K562 (cell line): ENCODE results near the gene NPPC. TPM values are rescaled to one million over a fixed set of nuclear protein-coding genes. Genes with fewer than 3 reads are reported as not detected.

Experiments
- ATAC-seq: fragments of 200-7000 bp; cut with Tn5 transposase; 3 replicates; pipeline ENCODE4 v1.9.1; 2020; ENCODE audit warnings: moderate library complexity
- BruUV-seq: library from RNA; stranded (reverse); fragments of 400-500 nt; replicated peaks from 2 replicates; lab custom pipeline; 2021; lab: Mats Ljungman, UMichigan
- CTCF ChIA-PET: fragments of 300-600 bp; formaldehyde crosslinking; extraction: SDS; loops from one replicate; lab custom pipeline; 2021; ENCODE audit warnings: low intra/inter-chr PET ratio; lab: Yijun Ruan, JAX
- POLR2A ChIA-PET: fragments of 300-600, 350-650 bp; sonication (Branson Sonifier 250); formaldehyde crosslinking; extraction: SDS; loops from one replicate; lab custom pipeline; 2021; ENCODE audit warnings: antibody characterized with exemption, inconsistent platforms; lab: Yijun Ruan, JAX
- DNase-seq, 4 experiments: peaks; one replicate each; pipeline versions ENCODE4 v3.0.0 to v3.0.0-alpha.2; 2011 to 2018; ENCODE audit warnings: low spot score in 3 of 4, mixed read lengths in 3 of 4; ENCODE audit errors: extremely low read depth in 1 of 4
- FAIRE-seq: peaks from 2 replicates; lab custom pipeline; 2011; peaks lifted over from hg19 to GRCh38; lab: Jason Lieb, UNC
- H2AFZ ChIP-seq: 2 replicates; pipeline ENCODE4 v1.6.0; 2011; ENCODE audit warnings: low read depth, low read length, control low read depth, inconsistent platforms
- H3K27ac ChIP-seq: fragments of 200-600 bp; 3 replicates; pipeline ENCODE4 v1.8.0; 2011; ENCODE audit warnings: low read depth, mild to moderate bottlenecking, control low read depth, inconsistent platforms, low read length, moderate library complexity, mixed read lengths; ENCODE audit errors: extremely low read depth
- H3K27me3 ChIP-seq, 2 experiments: fragments of 300-600 bp in 1 of 2; 2 replicates in 1 of 2; 3 replicates in 1 of 2; pipeline versions ENCODE4 v1.6.0 to v1.8.0; 2011; ENCODE audit warnings: inconsistent platforms in 2 of 2, low read length in 2 of 2, mild to moderate bottlenecking in 1 of 2, mixed read lengths in 1 of 2, moderate library complexity in 1 of 2; ENCODE audit not compliant: control insufficient read depth in 2 of 2, insufficient read depth in 2 of 2
- H3K36me3 ChIP-seq: fragments of 300-600 bp; 3 replicates; pipeline ENCODE4 v1.8.0; 2011; ENCODE audit warnings: mild to moderate bottlenecking, low read length, inconsistent platforms; ENCODE audit not compliant: control insufficient read depth, insufficient read depth
- H3K4me1 ChIP-seq, 2 experiments: fragments of 200-600 bp in 1 of 2; replicated peaks in 1 of 2; 2 replicates in 1 of 2; 3 replicates in 1 of 2; pipeline versions ENCODE4 v1.5.1 to v1.8.0; 2011; ENCODE audit warnings: inconsistent platforms in 2 of 2, low read length in 2 of 2, mild to moderate bottlenecking in 1 of 2, mixed read lengths in 1 of 2, moderate library complexity in 1 of 2; ENCODE audit not compliant: control insufficient read depth in 2 of 2, insufficient read depth in 2 of 2
- H3K4me2 ChIP-seq: 2 replicates; pipeline ENCODE4 v1.6.1; 2011; ENCODE audit warnings: low read length, control low read depth, inconsistent platforms, mixed read lengths; ENCODE audit not compliant: insufficient read depth
- H3K4me3 ChIP-seq: fragments of 200-600 bp; sonication (generic), shearing (Covaris generic); 2 replicates; pipeline ENCODE4 v1.5.1; 2016; ENCODE audit warnings: control low read depth, inconsistent platforms
- H3K79me2 ChIP-seq: fragments of 200-600 bp; 3 replicates; pipeline ENCODE4 v1.8.0; 2011; ENCODE audit warnings: low read length, inconsistent platforms; ENCODE audit not compliant: control insufficient read depth, insufficient read depth
- H3K9ac ChIP-seq, 2 experiments: 2 replicates each; pipeline versions ENCODE4 v1.6.0 to v1.6.1; 2011; ENCODE audit warnings: low read depth in 2 of 2, low read length in 2 of 2, control low read depth in 1 of 2, inconsistent platforms in 1 of 2, mild to moderate bottlenecking in 1 of 2, mixed read lengths in 1 of 2; ENCODE audit not compliant: insufficient read depth in 1 of 2
- H3K9me1 ChIP-seq: one replicate; pipeline ENCODE4 v1.6.0; 2011; ENCODE audit warnings: inconsistent platforms, mild to moderate bottlenecking, low read length, moderate library complexity; ENCODE audit not compliant: control insufficient read depth, insufficient read depth
- H3K9me3 ChIP-seq: replicated peaks from 2 replicates; pipeline ENCODE4 v1.5.1; 2011; ENCODE audit warnings: low read depth, low read length, inconsistent platforms; ENCODE audit not compliant: control insufficient read depth, insufficient read depth
- H4K20me1 ChIP-seq: replicated peaks from 2 replicates; pipeline ENCODE4 v1.6.1; 2011; ENCODE audit warnings: low read length, inconsistent platforms, mixed read lengths; ENCODE audit not compliant: control insufficient read depth, insufficient read depth
- CREB1 ChIP-seq, 2 experiments: sonication (generic) in 1 of 2; formaldehyde crosslinking in 1 of 2; IDR thresholded peaks; 2 replicates each; pipeline versions ENCODE4 v1.6.1 to v1.8.0; 2012 to 2022; ENCODE audit warnings: inconsistent platforms in 1 of 2, mild to moderate bottlenecking in 1 of 2, missing genetic modification reagents in 1 of 2, moderate library complexity in 1 of 2
- CUX1 ChIP-seq: fragments of 200-800 bp; sonication (Bioruptor generic); IDR thresholded peaks from 2 replicates; pipeline ENCODE4 v1.6.1; 2016; ENCODE audit warnings: missing genetic modification characterization, missing compliant biosample characterization
- ETV5 ChIP-seq: sonication (generic); formaldehyde crosslinking; IDR thresholded peaks from 2 replicates; pipeline ENCODE4 v1.4.0; 2020; ENCODE audit warnings: low read depth, mild to moderate bottlenecking, missing genetic modification reagents
- FOXP1 ChIP-seq: sonication (generic); formaldehyde crosslinking; IDR thresholded peaks from 2 replicates; pipeline ENCODE4 v1.8.0; 2022; ENCODE audit warnings: mild to moderate bottlenecking, missing genetic modification reagents
- RNF219 ChIP-seq: fragments of 250-450 bp; sonication (Bioruptor Pico); IDR thresholded peaks from 2 replicates; pipeline ENCODE4 v1.5.0; 2022; ENCODE audit warnings: mild to moderate bottlenecking
- SMAD2 ChIP-seq: fragments of 150-350 bp; IDR thresholded peaks from 2 replicates; pipeline ENCODE4 v1.6.1; 2014; ENCODE audit warnings: low read depth, mild to moderate bottlenecking, low read length
- TOE1 ChIP-seq, 2 experiments: fragments of 450-650 bp in 1 of 2; sonication (generic) in 1 of 2; formaldehyde crosslinking in 1 of 2; IDR thresholded peaks; 2 replicates each; pipeline versions ENCODE4 v1.7.1 to v1.8.0; 2016 to 2022; ENCODE audit warnings: borderline replicate concordance in 2 of 2, mild to moderate bottlenecking in 2 of 2, antibody characterized with exemption in 1 of 2, inconsistent platforms in 1 of 2, low read depth in 1 of 2, missing genetic modification reagents in 1 of 2, moderate library complexity in 1 of 2
- USF2 ChIP-seq: sonication (generic); formaldehyde crosslinking; IDR thresholded peaks from 2 replicates; pipeline ENCODE4 v1.5.0; 2020; ENCODE audit warnings: missing genetic modification reagents
- ZBTB8A ChIP-seq: fragments of 450-650 bp; IDR thresholded peaks from 2 replicates; pipeline ENCODE4 v1.6.1; 2018; ENCODE audit warnings: mild to moderate bottlenecking, moderate library complexity; ENCODE audit not compliant: partially characterized antibody
- WGBS: fragments of 100-300 bp; shearing (Covaris generic); methylation state at CpG from one replicate; pipeline ENCODE4 v1.1.6; 2016; ENCODE audit warnings: low coverage, mixed read lengths; ENCODE audit not compliant: insufficient coverage; ENCODE audit errors: missing lambda C conversion rate; 5-methylcytosine and 5-hydroxymethylcytosine counted together
- in situ Hi-C: fragments of 300-500 bp; cut with MboI; formaldehyde crosslinking; loops from 4 replicates; pipeline ENCODE4 v1.15.0; 2018; ENCODE audit warnings: inconsistent platforms, mixed read lengths
- intact Hi-C: fragments of 100-400 bp; cut with micrococcal nuclease; formaldehyde crosslinking; loops from 2 replicates; pipeline ENCODE4 v1.14.2; 2022
- polyA plus RNA-seq, 8 experiments: library from polyadenylated mRNA; depleted of rRNA in 4 of 8; stranded (reverse) in 5 of 8; unstranded in 3 of 8; fragments of >200 nt; fragmentation: Nextera tagmentation in 2 of 8; fragmentation: Illumina TruSeq in 1 of 8; extraction: Ambion mirVana in 2 of 8; extraction: Trizol in 1 of 8; gene quantifications; 2 replicates each; pipeline versions ENCODE4 v1.2.1 to v1.2.3, GENCODE V29; 2011 to 2014; ENCODE audit warnings: inconsistent platforms in 1 of 8, missing spikeins in 1 of 8
- total RNA-seq, 7 experiments: library from RNA; depleted of rRNA in 6 of 7; stranded (reverse); fragments of >200 nt in 6 of 7; fragmentation: Illumina TruSeq in 2 of 7; extraction: Trizol in 2 of 7; gene quantifications; 2 replicates each; pipeline versions ENCODE4 v1.2.1 to v1.2.3, GENCODE V29; 2011 to 2021; ENCODE audit warnings: low replicate concordance in 1 of 7
- TF ChIP-seq, protein P1 (sequence below): sonication (generic); formaldehyde crosslinking; IDR thresholded peaks from 2 replicates; pipeline ENCODE4 v1.9.0; 2022; ENCODE audit warnings: mild to moderate bottlenecking, missing genetic modification reagents

NPPC gene
- total and polyA plus RNA-seq, 9 of the 15 experiments (the other 6 are each of a cell fraction or from before 2014, with no cell fraction given): not detected

DNA sequence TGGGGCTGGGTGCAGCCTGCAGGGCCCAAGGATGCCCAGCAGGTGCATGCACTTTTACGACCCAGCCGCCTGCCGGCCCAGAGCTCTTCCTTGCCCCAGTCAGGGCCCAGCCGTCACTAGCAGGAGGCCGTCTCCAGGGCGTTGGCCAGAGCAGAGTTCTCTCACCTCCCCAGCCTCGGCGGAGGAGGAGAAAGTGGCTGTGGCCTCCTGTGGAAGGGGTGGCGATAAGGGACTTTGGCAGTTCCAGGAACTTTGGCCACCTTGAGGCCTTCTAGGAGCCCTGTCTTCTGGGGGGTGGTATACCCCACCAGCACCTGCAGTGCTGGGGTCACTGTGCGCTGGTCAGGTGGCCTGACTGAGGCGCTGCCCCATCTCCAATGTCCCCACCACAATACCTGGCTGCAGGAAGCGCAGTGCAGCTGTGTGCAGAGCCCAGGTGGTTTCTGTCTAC, 22.0 kb downstream of the NPPC start (continued):
- no peak for TF ChIP-seq CREB1 (IDR thresholded peaks at IDR 0.05)
- no peak for TF ChIP-seq CREB1 (CRISPR knock-in tag; IDR thresholded peaks at IDR 0.05)
- TF ChIP-seq FOXP1 (CRISPR knock-in tag): no peak
- no peak for TF ChIP-seq SMAD2
- no peak for TF ChIP-seq CUX1 (CRISPR knock-in tag)

DNA sequence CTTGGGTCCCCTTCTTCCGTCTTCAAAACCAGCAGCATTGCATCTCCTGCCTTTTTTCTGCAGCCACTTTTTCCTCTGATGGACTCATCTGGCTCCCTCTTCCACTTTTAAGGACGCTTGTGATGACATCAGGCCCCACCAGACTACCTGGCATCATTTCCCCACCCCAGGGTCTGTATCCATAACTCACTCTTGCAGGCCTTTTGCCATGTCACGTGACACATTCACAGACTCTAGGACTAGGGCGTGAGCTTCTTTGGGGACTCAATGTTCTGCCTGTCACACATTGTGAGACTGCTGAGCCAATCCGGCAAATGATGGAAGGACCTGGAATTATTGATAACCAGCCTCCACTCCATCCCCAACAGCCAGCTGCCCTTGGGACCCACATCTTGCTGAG, 23.6 kb downstream of the NPPC start:
- WGBS: 20% methylated on average over 5 of the region's 5 CpGs
- H3K4me1 ChIP-seq: peaks cover 2 to 14% of the 10 kb centered on the region in 2 experiments; a peak in 3 of 5 replicates
- no TSS peak for BruUV-seq
- no peak for ATAC-seq
- H4K20me1 ChIP-seq: no peaks in the 10 kb centered on the region
- no peak for FAIRE-seq
- H3K27me3 ChIP-seq: peaks cover 0 to 8% of the 10 kb centered on the region in 2 experiments; a peak in 2 of 5 replicates
- H3K9ac ChIP-seq: no peak overlapping the region
- DNase-seq: no peak
- H3K36me3 ChIP-seq: no peaks in the 10 kb centered on the region
- H3K9me3 ChIP-seq: no peaks in the 10 kb centered on the region
- H3K79me2 ChIP-seq: no peaks in the 10 kb centered on the region
- H2AFZ ChIP-seq: no peak overlapping the region
- no peak overlapping the region for H3K27ac ChIP-seq
- CTCF ChIA-PET: no interaction called here
- in situ Hi-C loops: loop anchor here (10.0 kb wide), 2 partner anchors 392 to 612 kb away; no protein-coding TSS in a partner anchor
- POLR2A ChIA-PET: interaction anchor here (0.5 kb wide), 1 partner anchor 260 kb away, joined by 3 read pairs; no protein-coding TSS in a partner anchor
- H3K4me2 ChIP-seq: no peak overlapping the region
- no peak overlapping the region for H3K4me3 ChIP-seq
- intact Hi-C loops: loop anchor here (10.0 kb wide), 1 partner anchor 48 kb away; no protein-coding TSS in a partner anchor
- no peaks in the 10 kb centered on the region for H3K9me1 ChIP-seq
- TF ChIP-seq RNF219 (CRISPR knock-in tag) (no peak), ETV5 (CRISPR knock-in tag) (no peak), ZBTB8A (no peak), USF2 (peak; percentile 46), TOE1 (IDR thresholded peaks at IDR 0.05; ENCODE audit: borderline replicate concordance) (peak; percentile 82), TOE1 (CRISPR knock-in tag; IDR thresholded peaks at IDR 0.05; ENCODE audit: borderline replicate concordance, low read depth) (no peak)
- TF ChIP-seq, protein P1, sequence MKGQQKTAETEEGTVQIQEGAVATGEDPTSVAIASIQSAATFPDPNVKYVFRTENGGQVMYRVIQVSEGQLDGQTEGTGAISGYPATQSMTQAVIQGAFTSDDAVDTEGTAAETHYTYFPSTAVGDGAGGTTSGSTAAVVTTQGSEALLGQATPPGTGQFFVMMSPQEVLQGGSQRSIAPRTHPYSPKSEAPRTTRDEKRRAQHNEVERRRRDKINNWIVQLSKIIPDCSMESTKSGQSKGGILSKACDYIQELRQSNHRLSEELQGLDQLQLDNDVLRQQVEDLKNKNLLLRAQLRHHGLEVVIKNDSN: peak; percentile 37; the same call in 1 of the 2 replicates
